ENCODE measurements around the gene PXN.
"Not testable (repeated sequence)": the region's sequence is repeated elsewhere in the genome, so short reads cannot be mapped to it uniquely, and the experiment has no call there.

Gene PXN

DNA sequence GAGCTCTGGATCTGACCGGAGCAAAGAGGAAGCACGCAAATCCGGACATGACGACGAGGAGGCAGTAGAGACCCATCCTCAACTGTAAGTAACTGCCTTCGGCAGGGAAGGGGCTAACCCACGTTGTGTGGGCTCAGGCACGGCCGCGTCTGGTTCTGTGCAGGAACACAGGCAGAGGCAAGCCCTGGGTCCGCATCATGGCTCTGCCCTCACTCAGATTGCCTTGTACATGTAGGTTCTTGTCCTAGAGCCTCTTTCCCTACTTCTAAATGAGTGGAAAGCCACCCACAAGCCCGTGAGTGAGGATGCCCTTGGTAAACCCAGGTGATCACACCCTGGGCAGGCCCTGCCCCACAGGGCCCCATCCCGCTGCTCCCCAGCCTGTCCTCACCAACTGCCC lies 55.7 kb downstream of the PXN start:
- DNase-seq (ENCODE audit: low spot score) = no peak

DNA sequence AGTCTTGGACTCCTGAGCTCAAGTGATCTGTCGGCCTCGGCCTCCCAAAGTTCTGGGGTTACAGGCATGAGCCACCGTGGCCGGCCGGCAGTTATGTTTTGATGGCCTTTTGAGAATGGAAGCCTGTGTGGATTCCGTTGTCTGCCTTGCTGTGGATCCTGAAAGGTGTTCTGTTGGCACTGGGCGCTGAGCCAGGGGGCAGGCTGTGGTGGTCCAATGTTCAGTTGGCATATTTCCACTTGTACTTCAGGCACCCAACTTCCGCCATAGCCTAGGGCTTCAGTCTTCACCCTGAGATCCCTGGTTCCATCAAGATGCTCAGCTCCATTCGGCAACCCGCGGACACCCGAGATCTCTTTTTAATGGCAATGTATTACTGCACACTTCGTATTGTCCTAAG lies 58.3 kb downstream of the PXN start:
- no peak for DNase-seq (ENCODE audit: low spot score)

DNA sequence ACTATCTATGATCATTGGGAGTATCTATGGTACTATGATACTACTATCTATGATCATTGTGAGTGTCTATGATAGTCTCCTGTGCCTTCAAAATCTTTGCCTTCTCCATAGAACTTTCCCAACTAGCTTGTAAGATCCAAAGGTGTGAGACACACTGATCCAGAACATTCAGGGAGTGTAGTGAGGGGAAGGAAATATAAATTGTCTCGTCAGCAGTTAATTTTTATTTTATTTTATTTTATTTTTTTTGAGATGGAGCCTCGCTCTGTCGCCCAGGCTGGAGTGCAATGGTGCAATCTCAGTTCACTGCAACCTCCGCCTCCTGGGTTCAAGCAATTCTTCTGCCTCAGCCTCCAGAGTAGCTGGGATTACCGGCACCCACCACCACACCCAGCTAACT lies 58.7 kb downstream of the PXN start:
- DNase-seq (ENCODE audit: low spot score) = not testable (repeated sequence)

DNA sequence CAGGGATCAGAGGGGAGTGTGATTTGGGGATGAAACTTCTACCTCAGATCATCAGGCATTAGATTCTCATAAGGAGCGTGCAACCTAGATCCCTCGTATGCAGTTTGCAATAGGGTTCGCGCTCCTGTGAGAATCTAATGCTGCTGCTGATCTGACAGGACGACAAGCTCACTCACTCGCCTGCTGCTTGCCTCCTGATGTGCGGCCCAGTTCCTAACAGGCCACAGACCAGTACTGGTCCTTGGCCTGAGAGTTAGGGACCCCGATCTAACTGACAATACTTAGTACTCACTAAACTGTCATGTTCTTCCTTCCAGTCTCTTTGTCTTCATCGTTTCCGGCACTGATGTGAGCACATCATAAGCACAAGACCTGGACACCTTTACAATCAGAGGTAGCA lies 59.3 kb downstream of the PXN start:
- no peak for DNase-seq (ENCODE audit: low spot score)

DNA sequence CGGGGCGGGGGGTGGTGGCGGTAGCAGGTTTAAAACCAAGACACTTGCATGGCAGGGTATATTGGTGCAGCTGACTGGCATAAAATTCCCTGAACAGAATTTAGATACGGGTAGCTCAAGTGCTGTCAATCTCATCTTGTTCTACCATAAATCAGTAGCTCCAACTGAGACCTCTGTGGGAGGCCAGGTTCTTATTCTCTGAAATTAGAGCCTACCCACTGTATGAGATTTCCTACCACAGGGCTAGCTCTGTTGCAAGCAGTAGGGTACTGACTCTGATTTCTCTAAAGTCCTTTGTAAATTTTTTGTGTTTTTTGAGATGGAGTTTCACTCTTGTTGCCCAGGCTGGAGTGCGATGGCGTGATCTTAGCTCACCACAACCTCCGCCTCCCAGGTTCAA lies 61.4 kb downstream of the PXN start:
- no peak for DNase-seq (ENCODE audit: low spot score)

DNA sequence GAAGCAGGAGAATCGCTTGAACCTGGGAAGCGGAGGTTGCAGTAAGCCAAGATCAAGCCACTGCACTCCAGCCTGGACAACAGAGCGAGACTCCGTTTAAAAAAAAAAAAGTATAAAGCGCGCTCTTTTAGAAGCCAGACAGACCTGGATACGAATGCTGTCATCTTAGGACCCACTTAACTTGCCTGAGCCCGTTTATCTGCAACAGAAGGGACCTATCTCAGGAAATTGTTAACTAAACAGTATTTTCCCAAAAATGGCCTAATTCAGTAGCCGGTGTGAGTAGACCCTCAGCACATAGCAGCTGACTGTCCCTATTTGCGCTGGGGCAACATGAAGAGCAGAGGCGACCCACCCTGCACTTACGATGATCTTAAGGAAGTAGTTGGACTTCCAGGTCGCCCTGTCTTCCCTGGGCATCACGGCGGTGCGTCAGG lies 65.1 kb downstream of the PXN start:
- DNase-seq (ENCODE audit: low spot score) = no peak

DNA sequence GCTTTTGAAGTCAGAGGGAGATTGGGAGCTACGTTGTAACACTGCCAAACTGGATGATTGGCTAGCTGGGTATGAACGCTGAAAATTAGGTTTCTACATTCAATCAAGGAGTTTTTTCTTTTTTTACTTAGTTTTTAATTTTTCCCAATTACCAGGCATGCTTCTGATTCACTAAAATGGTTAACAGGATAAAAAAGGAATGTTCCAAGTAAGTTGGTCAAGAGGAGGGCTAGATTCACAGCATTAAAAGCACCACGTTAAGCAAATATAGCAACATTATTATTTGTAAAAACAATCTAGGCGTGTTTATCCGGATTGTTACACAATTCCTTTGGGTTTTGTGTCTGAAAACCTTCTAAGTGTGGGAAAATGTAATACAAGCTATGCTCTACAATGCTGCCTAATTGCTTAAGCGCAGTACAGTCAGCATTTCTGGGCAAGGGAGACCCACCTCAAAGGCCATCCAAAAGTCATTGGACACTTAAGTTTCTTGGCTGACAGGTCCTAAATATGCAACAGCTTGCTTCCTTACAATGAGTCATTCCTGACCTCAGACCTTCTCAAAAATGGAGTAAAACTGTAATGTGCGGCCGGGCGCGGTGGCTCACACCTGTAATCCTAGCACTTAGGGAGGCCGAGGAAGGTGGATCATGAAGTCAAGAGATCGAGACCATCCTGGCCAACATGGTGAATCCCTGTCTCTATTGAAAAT lies 65.8 kb downstream of the PXN start:
- DNase-seq (ENCODE audit: low spot score) = no peak

DNA sequence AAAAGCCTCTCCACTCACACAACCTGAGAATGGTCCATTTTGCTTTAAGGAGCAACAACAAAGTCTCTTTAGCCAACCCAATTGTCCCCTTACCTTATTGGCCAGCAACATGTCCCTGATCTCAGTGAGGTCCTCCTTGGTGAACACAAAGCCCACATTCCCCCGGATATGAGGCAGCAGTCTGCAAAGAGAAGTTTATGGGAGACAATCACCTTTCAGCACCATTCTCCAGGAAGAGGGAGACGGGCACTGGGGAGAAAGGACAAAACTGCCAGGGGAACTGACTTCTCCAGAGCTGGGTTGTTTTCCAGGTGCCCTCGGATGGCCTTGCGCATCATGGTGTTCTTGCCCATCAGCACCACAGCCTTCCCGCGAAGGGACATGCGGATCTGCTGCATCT lies 66.5 kb downstream of the PXN start:
- DNase-seq (ENCODE audit: low spot score) = no peak

DNA sequence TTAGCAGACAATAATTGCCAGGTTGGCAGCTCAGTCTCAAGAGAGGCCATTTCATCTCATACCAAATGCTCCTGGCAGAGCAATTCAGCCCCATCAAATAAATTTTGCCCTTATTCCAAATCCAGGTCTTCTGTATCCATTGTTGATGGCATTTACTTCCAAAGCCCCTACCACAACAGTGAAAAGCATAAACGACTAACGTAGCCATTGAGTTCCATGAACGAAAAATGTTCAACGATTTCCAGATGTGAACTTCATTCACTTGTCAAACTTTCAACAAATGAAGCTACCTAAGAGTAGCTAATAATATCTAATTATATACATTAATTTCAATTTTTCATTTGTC lies 68.0 kb downstream of the PXN start:
- DNase-seq (ENCODE audit: low spot score) = no peak

DNA sequence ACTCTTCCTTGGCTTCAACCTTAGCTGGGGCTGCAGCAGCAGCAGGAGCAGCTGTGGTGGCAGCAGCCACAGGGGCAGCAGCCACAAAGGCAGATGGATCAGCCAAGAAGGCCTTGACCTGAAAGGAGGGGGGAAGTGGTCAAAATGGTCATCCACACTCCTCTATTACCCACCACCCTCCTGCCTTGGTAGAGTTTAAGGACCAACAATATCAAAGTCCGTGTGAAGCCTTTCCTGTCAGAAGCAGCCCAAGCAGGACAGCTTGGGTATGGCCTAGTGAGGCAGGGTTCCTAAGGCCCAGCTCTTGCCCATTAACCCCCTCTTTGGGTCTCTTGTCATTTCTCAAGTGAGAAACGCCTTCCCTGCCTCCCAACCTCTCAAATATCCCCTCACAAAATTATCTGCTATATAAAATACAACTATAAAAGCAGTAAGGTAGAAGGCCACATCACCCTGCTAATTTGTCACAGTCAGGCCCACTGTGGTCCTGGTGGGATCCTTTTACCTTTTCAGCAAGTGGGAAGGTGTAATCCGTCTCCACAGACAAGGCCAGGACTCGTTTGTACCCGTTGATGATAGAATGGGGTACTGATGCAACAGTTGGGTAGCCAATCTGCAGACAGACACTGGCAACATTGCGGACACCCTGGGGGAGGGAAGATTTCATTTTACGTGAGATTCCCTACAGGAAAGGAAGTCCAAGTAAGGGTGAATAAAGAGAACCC lies 68.6 kb downstream of the PXN start:
- not testable (repeated sequence) for DNase-seq (ENCODE audit: low spot score)

DNA sequence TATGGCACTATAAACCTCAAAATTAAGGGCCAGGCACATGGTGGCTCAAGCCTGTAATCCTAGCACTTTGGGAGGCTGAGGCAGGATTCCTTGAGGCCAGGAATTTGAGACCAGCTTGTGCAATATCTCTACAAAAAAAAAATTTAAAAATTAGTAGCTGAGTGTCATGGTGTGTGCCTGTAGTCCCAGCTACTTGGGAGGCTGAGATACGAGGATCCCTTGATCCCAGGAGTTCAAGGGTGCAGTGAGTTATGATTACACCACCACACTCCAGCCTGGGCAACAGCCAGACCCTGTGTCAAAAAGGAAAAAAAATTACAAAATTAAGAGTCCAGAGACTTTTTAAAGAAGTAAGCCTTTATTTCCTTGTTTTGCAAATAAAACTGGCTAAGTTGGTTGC lies 69.2 kb downstream of the PXN start:
- DNase-seq (ENCODE audit: low spot score) = no peak

DNA sequence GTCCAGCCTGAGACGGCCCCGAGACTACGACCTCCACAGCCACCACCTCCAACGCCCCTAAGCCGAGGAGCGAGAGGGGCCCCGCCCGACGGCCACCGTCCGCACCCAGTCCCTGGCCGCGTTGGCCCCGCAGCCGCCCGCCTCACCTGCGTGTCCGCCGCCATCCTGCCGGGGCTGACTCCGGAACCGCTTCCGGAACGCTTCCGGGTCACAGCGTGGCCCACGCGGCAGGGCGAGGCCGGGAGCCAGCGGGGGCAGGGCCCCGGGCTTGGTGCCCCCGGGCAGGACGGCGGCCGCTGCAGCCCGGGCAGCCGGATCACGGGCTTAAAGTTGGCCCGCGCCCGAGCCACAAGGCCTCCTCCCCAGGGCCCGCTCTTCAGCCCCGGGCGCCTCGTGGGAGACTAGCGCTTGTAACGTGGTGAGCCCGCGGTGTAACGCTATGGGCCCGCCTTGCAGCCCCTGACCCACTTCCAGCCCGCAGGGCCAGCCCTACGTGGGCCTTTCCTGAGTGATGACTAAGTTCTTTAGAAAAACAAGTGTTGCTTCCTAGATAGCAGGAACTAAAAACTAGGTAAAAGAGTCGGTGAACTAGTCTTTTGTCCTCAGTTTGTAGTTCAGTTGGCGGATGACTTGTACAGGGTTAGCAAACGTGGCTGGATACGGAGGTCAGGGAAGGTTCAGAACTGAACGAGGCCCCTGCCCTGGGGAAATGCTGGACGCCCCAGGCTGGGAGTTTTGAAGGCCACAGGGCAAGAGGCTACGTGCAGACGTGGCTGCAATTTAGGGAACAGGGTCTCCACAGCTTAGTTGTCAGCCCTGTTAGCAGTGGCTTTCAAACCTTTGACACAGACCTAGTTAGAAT lies 70.8 kb downstream of the PXN start, which contains the start of gene GCN1:
TSS of gene GCN1 (minus strand) at position 182 of the 862 bp plus-strand sequence. CDS start at position 164, 18 bp downstream.
- peak; percentile 94 for DNase-seq (ENCODE audit: low spot score)

DNA sequence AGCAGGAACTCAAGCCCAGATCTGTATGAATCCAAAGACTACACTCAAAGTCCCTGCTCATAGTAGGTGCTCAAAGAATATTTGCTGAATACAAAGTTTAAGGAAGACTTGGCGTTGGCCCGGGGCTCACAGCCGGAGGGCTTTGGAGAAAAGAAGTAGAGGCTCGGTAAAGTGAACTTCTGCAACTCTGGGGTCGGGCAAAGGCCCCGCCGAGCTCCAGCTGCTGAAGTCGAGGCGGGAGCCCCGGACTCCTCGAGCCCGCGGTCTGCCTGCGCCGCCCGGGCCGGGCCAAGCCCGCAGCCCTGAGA lies 71.3 kb downstream of the PXN start:
- no peak for DNase-seq (ENCODE audit: low spot score)

DNA sequence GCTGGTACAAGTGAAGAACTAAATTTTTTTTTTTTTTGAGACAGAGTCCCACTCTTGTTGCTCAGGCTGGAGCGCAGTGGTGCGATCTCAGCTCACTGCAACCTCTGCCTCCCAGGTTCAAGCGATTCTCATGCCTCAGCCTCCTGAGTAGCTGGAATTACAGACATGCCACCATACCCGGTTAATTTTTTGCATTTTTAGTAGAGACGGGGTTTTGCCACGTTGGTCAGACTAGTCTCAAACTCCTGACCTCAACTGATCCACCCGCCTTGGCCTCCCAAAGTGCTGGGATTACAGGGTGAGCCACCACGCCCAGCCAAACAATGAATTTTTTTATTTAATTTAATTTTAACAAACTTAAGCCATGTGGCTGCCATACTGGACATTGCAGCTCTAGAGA lies 72.2 kb downstream of the PXN start:
- not testable (repeated sequence) for DNase-seq (ENCODE audit: low spot score)

DNA sequence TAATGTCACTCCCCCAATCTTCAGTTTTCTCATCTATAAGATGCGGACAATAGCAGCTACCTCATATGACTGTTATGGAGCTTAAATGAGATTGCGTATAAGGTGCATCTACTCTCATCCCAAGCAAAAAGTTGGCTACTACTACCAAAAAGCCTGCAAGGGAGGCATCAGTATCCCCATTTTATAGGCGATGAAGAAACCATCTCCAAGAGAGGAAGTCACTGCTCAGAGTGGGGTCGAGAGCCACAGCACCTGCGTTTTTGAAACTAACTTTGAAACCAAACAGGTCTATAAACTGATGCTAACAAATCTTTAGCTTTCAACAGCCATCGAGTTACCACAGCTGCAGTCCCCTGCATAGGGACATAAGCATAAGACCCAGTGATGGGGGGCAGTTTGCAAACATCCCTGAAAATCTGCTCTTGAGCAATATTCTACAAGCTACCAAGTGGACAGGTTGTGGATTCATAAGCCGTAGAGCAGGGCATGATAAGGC lies 74.5 kb downstream of the PXN start:
- no peak for DNase-seq (ENCODE audit: low spot score)

DNA sequence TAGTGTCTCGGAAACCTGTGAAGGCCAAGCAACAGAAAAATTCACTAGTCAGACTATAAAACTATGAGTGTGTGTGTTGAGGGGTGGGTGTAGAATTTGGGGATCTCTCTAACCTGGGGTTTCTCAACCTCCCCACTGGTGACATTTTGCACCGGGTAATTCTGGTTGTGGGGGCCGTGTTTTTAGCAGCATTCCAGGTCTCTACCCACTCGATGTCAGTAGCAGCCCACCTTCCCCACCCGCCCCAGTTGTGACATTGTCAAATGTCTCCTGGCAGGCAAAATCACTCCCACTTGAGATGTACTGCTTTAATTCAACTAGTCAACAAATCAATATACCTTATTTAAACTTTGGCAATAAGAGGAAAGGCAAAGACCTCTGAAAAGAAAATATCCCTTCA lies 75.1 kb downstream of the PXN start:
- no peak for DNase-seq (ENCODE audit: low spot score)

DNA sequence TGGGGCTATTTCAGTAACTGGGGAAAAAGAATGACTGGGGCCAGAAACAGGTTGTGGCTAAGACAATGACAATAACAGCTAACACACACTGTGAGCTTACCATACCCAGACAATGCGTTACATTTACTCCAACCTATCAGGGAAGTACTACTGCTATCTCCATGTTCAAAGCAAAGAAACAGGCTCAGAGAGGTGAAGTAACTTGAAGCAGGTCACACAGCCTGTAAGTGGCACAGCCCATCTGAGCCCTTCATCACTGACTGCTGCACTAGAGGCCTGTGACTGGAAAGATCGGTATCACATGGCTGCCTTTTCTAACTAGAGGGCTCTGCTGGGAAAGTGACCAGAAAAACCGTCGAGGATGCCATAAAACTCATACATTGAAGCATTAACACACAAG lies 78.9 kb downstream of the PXN start:
- DNase-seq (ENCODE audit: low spot score) = no peak

DNA sequence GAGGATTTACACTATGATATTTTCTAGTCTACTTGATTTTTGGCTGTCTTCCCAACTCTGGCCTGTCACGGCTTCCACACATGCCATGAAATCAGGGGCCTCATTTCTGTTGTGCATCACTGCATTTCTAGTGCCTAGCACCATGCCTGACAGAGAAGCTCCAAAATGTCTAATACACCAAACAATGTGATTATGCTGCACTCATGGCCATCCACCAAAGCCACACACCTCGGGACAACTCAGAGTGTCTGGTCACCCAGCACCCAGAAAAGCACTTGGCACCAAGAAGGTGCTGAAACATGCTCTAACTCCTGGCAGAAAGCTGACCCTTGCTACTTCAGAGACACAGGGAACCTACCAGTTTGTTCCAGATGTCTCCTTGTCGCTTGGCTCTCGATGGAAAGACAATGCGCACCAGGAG lies 82.3 kb downstream of the PXN start:
- DNase-seq (ENCODE audit: low spot score) = no peak

DNA sequence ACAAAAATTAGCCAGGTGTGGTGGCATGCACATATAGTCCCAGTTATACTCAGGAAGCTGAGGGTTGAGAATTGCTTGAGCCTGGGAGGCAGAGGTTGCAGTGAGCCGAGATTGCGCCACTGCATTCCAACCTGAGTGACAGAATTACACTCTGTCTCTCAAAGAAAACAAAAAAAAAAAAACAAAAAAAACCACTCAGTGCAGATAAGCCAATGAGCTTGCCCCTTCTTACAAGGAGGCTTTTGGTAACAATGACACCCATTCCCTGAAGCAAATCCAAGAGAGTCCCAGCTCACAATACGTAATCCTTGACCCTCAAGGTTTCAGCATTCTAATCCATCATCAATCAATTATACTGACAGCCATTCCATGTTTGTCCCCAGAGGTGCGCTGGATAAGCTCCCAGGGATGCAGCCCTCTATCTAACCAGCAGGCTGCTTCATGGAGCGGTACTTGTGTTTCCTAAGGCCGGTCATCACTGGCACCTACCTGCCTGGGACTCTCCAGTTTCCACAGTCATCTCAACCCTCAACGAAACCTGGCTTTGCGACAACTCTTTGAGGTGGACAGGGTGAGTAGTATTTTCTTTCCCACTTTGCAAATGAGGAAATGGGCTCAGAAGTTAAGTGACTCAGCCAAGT lies 83.4 kb downstream of the PXN start:
- peak; percentile 59 for DNase-seq (ENCODE audit: low spot score)

DNA sequence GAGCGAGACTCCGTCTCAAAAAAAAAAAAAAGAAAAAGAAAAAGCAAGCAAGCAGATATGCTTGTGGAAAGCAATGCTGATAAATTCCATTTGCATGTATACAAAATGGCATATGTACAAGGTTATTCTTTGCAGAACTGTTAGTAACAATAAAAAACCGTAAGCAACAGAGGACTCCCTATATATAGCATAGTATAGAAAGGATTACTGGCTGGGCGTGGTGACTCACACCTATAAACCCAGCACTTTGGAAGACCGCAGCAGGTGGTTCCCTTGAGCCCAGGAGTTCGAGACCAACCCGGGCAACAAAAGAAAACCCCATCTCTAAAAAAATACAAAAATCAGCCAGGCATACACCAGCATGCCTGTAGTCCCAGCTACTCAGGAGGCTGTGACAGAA lies 84.6 kb downstream of the PXN start:
- no peak for DNase-seq (ENCODE audit: low spot score)

DNA sequence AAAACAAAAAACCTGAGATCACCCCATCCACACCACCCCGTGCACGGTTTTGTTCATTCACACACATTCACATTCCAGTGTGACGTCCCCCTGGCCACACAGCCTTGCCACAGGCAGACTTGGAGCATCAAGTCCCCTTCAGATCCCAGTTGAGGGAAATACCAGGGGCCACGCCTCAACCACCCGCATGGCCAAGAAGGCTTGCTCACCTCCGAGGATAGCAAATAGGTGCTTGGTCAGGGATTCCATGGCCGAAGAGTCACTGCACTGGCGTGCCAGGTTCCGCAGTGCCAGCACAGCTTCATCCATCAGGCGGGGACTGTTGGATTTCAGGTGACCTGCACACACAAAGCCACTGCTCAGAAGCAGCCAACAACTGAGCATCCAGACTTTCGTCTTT lies 90.0 kb downstream of the PXN start:
- no peak for DNase-seq (ENCODE audit: low spot score)

DNA sequence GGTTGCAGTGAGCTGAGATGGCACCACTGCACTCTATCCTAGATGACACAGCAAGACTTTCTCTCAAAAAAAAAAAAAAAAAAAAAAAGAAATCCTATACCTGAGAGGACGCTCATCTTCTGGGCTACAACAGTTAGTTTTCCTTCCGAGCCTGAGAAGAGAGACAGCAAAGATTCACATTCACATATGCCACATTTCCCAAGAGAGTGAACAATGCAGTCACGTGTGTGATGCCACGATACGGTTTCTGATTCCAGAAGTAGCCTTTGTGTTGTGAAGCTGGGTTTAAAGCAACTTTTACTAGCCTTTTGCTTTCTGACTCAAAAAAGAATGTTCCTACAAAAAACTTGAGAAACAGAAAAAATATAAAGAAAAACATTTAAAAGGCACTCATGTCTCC lies 90.5 kb downstream of the PXN start:
- no peak for DNase-seq (ENCODE audit: low spot score)

All from D341Med (cell line).